ENCODE results near the gene EXD1. TPM values are rescaled to one million over a fixed set of nuclear protein-coding genes. Genes with fewer than 3 reads are reported as not detected.
"Not testable (repeated sequence)": the region's sequence is repeated elsewhere in the genome, so short reads cannot be mapped to it uniquely, and the experiment has no call there.

The EXD1 gene
- total RNA-seq, 4 donors from 2014 or later, result not detected

DNA sequence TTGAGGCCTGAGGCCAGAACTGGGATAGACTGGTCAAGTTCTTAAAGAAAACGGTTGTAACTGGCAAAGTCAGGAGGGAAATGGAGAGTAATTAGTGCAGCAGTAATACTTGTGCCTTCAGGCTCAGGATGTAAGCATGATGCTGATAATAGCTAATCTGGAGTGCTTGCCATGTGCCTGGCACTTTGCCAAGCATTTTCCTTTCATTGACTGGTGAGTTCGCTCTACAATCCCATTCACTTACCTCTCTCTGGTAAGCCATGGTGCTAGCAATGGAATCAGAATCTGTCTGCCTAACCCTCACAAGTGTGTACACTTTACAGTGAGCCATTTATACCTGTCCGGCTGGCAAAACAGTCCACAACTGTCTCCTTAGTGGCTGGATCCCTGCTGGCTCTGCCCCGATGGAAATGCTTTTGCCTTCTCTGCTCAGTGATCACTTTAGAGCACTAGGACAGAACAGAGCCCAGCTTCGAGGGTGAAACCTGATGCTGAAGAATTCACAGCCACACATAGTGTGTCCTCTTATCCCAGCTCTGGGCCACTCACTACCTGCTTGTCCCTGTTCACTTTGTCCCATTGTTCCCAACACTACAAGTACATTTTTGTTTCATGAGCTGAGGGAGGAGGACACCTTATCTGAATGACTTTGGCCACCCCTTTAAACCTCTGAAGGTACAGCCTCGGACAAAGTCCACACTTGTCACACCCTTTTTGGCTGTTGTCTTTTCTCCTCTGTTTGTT lies 10.8 kb upstream of the EXD1 start:
- H3K27ac ChIP-seq, result peak overlapping the region in 3 of 4 donors; percentile 25 to 56 (median 32)
- DNase-seq (no peak), ATAC-seq (peak; percentile 21 to 41)
- peaks cover 5 to 12% of the 10 kb centered on the region in 2 donors for H3K4me1 ChIP-seq
- no peaks in the 10 kb centered on the region for H3K9me3 ChIP-seq
- intact Hi-C loops (cut with DNase I; ENCODE audit: low total_unique reads), result no loop called here
- TF ChIP-seq, protein P1, sequence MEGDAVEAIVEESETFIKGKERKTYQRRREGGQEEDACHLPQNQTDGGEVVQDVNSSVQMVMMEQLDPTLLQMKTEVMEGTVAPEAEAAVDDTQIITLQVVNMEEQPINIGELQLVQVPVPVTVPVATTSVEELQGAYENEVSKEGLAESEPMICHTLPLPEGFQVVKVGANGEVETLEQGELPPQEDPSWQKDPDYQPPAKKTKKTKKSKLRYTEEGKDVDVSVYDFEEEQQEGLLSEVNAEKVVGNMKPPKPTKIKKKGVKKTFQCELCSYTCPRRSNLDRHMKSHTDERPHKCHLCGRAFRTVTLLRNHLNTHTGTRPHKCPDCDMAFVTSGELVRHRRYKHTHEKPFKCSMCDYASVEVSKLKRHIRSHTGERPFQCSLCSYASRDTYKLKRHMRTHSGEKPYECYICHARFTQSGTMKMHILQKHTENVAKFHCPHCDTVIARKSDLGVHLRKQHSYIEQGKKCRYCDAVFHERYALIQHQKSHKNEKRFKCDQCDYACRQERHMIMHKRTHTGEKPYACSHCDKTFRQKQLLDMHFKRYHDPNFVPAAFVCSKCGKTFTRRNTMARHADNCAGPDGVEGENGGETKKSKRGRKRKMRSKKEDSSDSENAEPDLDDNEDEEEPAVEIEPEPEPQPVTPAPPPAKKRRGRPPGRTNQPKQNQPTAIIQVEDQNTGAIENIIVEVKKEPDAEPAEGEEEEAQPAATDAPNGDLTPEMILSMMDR (IDR thresholded peaks at IDR 0.05 in 4 of 5, conservative IDR thresholded peaks at IDR 0.05 in 1 of 5), result no peak
- no peak for TF ChIP-seq POLR2A (IDR thresholded peaks at IDR 0.05)
- in situ Hi-C loops (cut with MboI; ENCODE audit: low sequenced_read_pairs in 4 of 4), result no loop called here
- peaks cover 0 to 29% of the 10 kb centered on the region in 2 donors for H3K36me3 ChIP-seq
- H3K4me3 ChIP-seq, result no peak overlapping the region
- H3K27me3 ChIP-seq, result no peaks in the 10 kb centered on the region

DNA sequence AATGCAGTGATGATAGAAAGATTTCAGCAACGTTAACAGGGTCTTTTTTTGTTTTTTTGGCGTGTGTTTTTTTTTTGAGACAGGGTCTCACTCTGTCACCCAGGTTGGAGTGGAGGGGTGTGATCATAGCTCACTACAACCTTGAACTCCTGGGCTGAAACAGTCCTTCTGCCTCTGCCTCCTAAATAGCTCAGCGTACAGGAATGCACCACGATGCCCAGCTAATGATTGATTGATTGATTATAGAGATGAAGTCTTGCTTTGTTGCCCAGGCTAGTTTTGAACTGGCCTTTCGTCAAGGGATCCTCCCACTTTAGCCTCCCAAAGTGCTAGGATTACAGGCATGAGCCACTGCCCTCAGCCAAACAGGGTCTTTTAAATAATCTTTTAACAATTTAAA lies 7.5 kb upstream of the EXD1 start:
- Histone ChIP-seq H3K27me3 (no peaks in the 10 kb centered on the region), H3K36me3 (no peaks in the 10 kb centered on the region), H3K27ac (no peak overlapping the region), H3K9me3 (no peaks in the 10 kb centered on the region), H3K4me3 (no peak overlapping the region), H3K4me1 (peaks cover 22 to 23% of the 10 kb centered on the region in 2 donors)
- intact Hi-C loops (cut with DNase I; ENCODE audit: low total_unique reads) (no loop called here), in situ Hi-C loops (cut with MboI; ENCODE audit: low sequenced_read_pairs in 4 of 4) (no loop called here)
- TF ChIP-seq POLR2A (IDR thresholded peaks at IDR 0.05), result no peak
- TF ChIP-seq, protein P1 (IDR thresholded peaks at IDR 0.05 in 4 of 5, conservative IDR thresholded peaks at IDR 0.05 in 1 of 5), result no peak
- no peak for DNase-seq
- ATAC-seq, result no peak

DNA sequence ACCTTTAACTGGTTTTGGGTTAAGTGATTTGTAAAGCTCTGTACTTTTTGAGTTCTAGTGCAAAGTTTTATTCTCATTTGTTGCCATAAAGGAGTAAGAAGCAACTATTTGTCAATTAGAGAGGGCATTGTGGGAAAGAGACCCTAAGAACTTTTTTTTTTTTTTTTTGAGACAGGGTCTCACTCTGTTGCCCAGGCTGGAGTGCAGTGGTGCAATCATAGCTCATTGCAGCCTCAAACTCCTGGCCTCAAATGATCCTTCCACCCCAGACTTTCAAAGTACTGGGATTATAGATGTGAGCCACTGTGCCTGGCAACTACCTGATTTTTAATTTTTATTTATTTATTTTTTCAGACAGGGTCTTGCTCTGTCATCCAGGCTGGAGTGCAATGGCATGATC lies 5.4 kb upstream of the EXD1 start:
- peaks cover 27 to 29% of the 10 kb centered on the region in 2 donors for H3K4me1 ChIP-seq
- TF ChIP-seq, protein P1 (IDR thresholded peaks at IDR 0.05 in 4 of 5, conservative IDR thresholded peaks at IDR 0.05 in 1 of 5), result no peak
- no peak for TF ChIP-seq POLR2A (IDR thresholded peaks at IDR 0.05)
- in situ Hi-C loops (cut with MboI; ENCODE audit: low sequenced_read_pairs in 4 of 4), result no loop called here

DNA sequence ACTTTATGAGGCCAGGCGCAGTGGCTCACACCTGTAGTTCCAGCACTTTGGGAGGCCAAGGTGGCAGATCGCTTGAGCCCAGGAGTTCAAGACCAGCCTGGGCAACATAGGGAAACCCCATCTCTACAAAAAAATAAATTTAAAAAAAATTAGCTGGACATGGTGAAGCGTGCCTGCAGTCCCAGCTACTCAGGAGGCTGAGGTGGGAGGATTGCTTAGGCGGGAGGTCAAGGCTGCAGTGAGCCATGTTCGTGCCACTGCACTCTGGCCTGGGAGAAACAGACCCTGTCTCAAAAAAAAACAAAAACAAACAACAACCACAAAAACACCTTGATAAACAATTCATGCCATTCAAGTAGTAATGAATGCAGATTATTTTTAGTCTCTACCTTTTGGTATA lies 4.7 kb upstream of the EXD1 start:
- in situ Hi-C loops (cut with MboI; ENCODE audit: low sequenced_read_pairs in 4 of 4); H3K4me3 ChIP-seq; H3K36me3 ChIP-seq; H3K27me3 ChIP-seq; H3K27ac ChIP-seq; intact Hi-C loops (cut with DNase I; ENCODE audit: low total_unique reads); H3K9me3 ChIP-seq; ATAC-seq; DNase-seq: not testable (repeated sequence)
- H3K4me1 ChIP-seq, result peaks cover 30 to 35% of the 10 kb centered on the region in 2 donors

More for the DNA sequence above, 5.4 kb upstream of the EXD1 start:
- H3K27me3 ChIP-seq, result no peaks in the 10 kb centered on the region
- no peak overlapping the region for H3K27ac ChIP-seq
- H3K4me3 ChIP-seq, result no peak overlapping the region
- ATAC-seq, result no peak
- intact Hi-C loops (cut with DNase I; ENCODE audit: low total_unique reads), result no loop called here
- no peaks in the 10 kb centered on the region for H3K9me3 ChIP-seq
- no peak for DNase-seq
- no peaks in the 10 kb centered on the region for H3K36me3 ChIP-seq

DNA sequence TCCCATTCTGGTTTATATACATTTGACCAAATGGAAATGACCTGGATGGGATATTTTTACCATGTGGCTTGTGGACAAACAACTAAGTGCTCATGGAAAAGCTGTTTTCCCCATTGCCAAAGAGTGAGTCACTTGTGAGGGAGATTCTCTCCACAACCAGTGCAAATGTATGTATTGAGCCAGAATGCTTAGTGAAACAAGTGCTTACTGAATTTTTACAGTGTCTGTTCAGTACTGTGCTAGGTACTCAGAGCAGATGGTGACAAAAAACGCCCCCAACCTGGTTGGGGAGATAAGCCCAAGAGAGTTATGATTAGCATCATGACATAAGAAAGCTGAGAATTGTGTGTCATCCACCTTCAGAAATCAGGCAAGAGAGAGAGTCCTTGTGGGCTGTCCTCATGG lies 2.8 kb upstream of the EXD1 start:
- no peaks in the 10 kb centered on the region for H3K27me3 ChIP-seq
- DNase-seq (no peak), ATAC-seq (peak; percentile 34 to 36)
- peak overlapping the region; percentile 91 to 97 (median 94) for H3K27ac ChIP-seq
- in situ Hi-C loops (cut with MboI; ENCODE audit: low sequenced_read_pairs in 4 of 4) (no loop called here), intact Hi-C loops (cut with DNase I; ENCODE audit: low total_unique reads) (loop anchor here (2.0 to 5.0 kb wide), 4 partner anchors 114 to 541 kb away; partner anchors contain the start of genes MAPKBP1 and RTF1)
- H3K36me3 ChIP-seq, result no peaks in the 10 kb centered on the region
- TF ChIP-seq, protein P1 (IDR thresholded peaks at IDR 0.05 in 4 of 5, conservative IDR thresholded peaks at IDR 0.05 in 1 of 5), result no peak
- no peak for TF ChIP-seq POLR2A (IDR thresholded peaks at IDR 0.05)
- H3K9me3 ChIP-seq, result no peaks in the 10 kb centered on the region
- peaks cover 31 to 35% of the 10 kb centered on the region in 2 donors for H3K4me1 ChIP-seq
- H3K4me3 ChIP-seq, result peak overlapping the region in 1 of 4 donors; percentile 89
